Hematopoietic multipotent progenitor cell treated with erythropoietin and hydrocortisone succinate and interleukin-3 and kit ligand, for 15 days (in vitro differentiated cells): ENCODE data around the gene AGRP.
"Not testable (repeated sequence)": the region's sequence is repeated elsewhere in the genome, so short reads cannot be mapped to it uniquely, and the experiment has no call there.

Experiments
- DNase-seq: peaks from one replicate; pipeline ENCODE4 v3.0.0-alpha.2; 2015; ENCODE audit warnings: low spot score

AGRP gene, protein sequence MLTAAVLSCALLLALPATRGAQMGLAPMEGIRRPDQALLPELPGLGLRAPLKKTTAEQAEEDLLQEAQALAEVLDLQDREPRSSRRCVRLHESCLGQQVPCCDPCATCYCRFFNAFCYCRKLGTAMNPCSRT

GRCh38 chr16:67483150-67483549, at the start of gene AGRP:
AGRP (minus strand) TSS chr16:67483547; CDS start chr16:67483398, 149 bp downstream.
- no peak for DNase-seq

DNA sequence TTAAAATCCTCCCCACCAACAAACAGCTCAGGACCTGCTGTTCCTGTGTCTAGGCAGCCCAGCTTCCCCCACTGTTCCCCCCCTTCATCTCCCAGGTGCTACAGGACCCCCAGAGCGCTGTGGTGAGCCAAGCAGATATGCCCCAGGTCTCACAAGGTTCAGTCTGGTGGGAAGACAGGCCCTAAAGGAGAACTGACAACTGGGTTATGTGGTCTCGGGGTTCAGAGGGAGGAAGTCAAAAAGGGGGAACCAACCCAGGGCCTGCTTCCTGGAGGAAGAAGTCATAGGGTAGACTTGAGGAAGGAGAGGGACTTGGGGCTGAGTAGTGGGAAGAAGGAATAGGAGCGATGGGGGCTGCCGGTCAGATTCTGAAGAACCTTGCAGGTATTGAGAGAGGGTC, 47.9 kb upstream of the AGRP start:
- no peak for DNase-seq

DNA sequence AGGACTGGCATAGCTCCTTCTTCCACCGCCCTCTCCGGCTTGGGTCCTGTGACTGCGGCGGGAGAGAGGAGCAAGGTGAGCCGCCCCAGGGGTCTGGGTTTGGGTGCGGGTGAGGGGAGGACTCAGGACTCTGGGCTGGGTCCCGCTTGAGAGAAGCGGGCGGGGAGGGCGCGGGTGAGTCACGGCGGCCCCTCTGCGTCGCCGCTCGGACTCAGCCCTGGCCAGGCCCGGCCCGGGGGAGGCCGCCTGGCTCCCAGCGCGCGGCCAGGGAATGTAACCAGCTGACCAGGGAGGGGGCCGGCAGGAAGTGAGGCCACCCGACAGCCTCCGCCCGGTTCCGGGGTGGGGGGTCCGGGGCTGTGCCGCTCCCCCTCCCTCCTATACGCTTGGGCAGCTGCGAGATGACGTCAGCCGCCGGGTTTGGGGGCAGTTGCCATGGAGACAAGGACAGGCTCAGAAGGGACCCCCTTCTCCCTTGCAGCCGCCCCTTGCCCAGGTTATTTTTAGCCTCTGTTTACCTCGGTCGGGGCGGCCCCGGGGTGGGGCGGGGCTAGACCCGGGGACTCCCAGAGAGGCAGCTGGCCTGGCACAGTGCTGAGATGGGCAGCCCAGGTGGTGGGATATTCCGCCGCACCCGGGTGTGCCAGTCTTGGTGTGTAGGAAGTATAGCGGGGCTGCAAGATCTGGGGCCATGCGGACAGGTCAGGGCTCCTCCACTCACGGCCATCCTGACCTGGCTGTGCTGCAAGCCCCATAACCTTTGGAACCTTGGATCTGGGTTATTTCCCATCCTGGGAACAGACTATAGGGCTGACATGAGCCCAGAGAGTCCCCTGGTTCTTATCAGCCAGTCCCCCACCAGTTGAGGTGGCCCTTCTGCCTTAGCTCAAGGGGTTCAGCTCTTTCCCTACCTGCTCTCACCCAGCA, 46.9 kb upstream of the AGRP start:
- peak; percentile 34 for DNase-seq

GRCh38 chr16:67529582-67530012, 46.2 kb upstream of the AGRP start:
- DNase-seq: peak; percentile 47

- peak; percentile 42 for DNase-seq
Measured at GRCh38 chr16:67528870-67529581, 45.7 kb upstream of the AGRP start.

DNA sequence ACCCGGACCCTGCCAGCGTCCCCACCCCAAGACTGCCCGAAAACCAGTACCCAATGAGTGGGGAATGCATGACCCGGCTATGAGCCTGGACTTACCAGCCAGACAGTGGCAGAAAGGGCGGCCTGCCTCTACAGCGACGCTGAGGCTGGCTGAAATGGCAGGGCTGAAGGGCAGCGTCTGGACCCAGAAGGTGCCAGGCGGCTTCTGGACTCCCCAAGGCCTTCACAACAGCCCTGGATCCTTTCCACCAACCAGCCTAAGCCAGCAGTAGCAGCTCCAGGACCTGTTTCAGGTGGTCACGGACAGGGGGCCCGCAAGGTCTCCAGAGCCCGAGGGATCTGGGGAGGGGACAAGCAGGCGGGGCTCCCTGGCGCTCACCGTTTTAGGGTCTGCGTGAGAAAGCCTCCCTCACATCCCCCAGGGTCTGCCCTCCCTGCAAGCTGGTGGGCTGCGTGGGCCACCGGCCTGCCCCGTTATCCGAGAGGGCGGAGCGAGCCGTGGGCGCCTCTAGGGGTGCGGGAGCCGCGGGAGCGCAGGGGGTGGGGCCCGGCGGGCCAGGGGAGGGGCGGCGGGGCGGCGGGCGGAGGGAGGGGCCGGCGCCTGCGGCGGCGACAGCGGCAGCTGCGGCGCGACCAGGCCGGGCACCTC, 45.0 kb upstream of the AGRP start, which contains the start of gene RIPOR1:
Gene RIPOR1, plus strand, starts transcription at position 608 of the 648 bp plus-strand sequence. CDS start 9,618 bp downstream, outside the sequence.
- DNase-seq: peak; percentile 65

GRCh38 chr16:67526149-67526791, 42.9 kb upstream of the AGRP start:
- DNase-seq: peak; percentile 55

DNA sequence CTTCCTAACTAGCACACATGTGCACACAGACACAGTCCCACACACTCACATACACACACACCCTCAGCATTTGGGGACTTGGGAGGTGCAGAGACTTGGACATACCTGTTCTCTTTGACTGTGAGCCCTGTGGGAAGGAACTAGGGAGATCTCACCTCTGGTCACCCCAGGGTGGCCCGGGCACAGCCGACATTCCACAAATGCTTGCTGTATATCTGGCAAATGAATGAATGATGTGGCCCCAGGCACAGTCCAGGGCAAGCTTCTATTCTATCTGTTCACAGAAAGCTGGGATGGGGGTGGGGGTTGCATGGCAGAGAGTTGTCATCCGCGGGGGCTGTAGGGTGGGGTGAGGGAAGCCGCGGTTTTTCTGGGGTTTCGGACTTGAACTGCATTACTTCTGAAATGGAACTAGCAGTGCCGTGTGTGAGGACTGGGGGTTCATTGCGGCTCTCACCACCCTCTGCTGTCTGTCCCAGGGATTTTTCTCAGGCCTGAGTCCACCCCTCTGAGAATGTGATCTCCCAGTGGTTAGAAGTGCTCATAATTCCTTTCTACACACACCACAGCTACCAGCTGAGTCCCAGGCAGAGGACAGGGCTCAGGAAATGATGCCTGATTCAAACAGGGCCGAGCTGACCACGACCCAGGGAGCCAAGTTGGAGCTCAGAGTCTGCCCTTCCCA, 42.0 kb upstream of the AGRP start:
- no peak for DNase-seq

- peak; percentile 97 for DNase-seq
Measured at GRCh38 chr16:67521095-67521804, 37.9 kb upstream of the AGRP start.

GRCh38 chr16:67519242-67519641, 35.9 kb upstream of the AGRP start:
- no peak for DNase-seq

DNA sequence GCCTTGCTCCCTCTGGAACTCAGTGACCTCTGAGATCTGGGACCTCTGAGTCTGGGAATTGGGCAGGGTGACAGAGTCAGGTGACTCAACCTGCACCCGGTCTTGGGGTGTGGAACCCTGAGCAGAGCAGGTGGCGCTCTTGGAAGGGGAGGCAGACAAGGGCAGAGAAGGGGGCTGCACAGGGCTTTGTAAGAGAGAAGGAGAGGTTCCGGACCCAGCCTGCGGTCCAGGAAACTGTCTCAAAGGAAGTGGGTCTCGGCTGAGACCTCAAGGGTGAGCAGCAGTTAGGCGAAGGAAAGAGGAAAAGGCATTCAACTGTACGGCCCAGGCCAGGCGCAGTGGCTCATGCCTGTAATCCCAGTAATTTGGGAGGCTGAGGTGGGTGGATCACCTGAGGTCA, 35.3 kb upstream of the AGRP start:
- no peak for DNase-seq

DNA sequence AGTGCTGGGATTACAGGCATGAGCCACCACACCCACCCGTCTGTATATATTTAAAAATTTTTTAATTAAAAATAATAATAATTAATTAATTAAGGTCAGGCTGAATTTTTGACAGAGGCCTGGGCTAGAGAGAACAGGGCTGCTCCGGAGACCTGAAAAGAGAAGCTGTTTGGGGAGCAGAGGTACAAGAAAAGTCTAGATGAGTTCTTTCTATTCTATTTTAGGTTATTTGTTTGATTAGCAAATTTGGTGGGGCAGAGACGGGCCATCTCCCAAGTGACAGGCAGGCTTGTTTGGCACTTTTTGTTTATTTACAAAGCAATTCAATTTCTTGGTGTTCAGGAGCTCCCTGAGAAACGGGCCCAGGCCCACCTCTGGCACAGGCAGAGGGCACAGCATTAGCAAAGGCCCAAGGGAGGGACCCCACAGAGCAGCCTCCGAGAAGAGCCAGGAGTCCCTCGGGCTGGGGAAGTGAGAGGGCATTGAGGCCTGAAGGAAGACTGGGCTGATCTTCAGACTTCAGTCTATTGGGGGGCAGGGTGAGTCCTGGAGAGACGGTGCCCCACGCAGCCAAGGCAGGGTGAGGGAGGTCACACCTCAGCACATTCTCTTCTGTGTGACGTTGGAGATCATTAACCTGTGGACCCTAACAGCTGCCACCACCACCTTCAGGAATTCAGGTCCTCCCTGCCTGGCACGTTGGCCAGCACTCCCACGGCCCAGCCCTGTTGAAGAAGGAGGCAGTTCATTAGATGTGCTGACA, 34.5 kb upstream of the AGRP start:
- no peak for DNase-seq

- DNase-seq: no peak
Measured at GRCh38 chr16:67517155-67517445, 33.8 kb upstream of the AGRP start.

GRCh38 chr16:67516296-67517154, 33.2 kb upstream of the AGRP start:
- DNase-seq: no peak

DNA sequence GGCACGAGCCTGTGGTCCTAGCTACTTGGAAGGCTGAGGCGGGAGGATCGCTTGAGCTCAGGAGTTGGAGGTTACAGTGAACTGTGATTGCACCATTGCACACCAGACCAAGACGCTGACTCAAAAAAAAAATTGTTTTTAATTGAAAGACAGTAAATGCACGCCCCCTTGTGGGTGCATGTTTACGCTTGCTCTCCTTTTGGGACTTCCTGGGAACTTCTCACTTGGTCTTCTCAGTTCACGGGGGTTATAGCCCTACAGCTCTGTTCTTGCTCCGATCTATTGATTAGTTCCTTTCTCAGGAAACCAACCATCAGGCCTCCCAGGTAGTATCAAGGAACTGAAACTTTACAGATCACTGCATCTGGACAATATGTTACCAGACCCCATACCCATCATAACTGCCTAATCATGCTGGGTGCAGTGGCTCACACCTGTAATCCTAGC, 31.1 kb upstream of the AGRP start:
- peak; percentile 83 for DNase-seq

DNA sequence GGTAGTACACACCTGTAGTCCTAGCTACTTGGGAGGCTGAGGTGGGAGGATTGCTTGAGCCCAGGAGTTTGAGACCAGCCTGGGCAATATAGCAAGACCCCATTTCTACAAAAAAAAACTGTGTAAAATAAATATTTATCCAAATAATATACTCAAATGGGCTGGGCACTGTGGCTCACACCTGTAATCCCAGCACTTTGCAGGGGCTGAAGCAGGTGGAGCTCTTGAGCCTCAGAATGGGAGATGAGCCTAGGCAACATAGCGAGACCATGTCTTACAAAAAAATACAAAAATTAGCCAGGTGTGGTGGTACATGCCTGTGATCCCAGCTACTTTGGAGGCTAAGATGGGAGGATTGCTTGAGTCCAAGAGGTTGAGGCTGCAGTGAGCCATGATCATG, 30.5 kb upstream of the AGRP start:
- DNase-seq: not testable (repeated sequence)

GRCh38 chr16:67509016-67509415, 25.7 kb upstream of the AGRP start:
- no peak for DNase-seq

- DNase-seq: no peak
Measured at GRCh38 chr16:67506468-67506867, 23.1 kb upstream of the AGRP start.
